ENCODE results near the gene RNF220. TPM values are rescaled to one million over a fixed set of nuclear protein-coding genes. Genes with fewer than 3 reads are reported as not detected.

Gene RNF220
- total and polyA plus RNA-seq, 4 donors, result 44.2 to 70.5 (median 52.8) TPM

- H3K27ac ChIP-seq (ENCODE audit: low read depth in 1 of 2, low read length in 2 of 2), result no peak overlapping the region
- H3K9me3 ChIP-seq (ENCODE audit: control insufficient read depth, low read length), result no peaks in the 10 kb centered on the region
- peaks cover 0 to 5% of the 10 kb centered on the region in 2 donors for H3K36me3 ChIP-seq (ENCODE audit: control insufficient read depth in 1 of 2, insufficient read depth in 2 of 2, low read length in 1 of 2)
- ATAC-seq (ENCODE audit: low FRiP score) (peak; percentile 92), DNase-seq (peak; percentile 80 to 93)
- WGBS, 2 donors, result 40 to 45% methylated on average over 7 of the region's 7 CpGs
- H3K4me3 ChIP-seq (ENCODE audit: low read length in 2 of 2), result no peak overlapping the region
- intact Hi-C loops (cut with DNase I), result loop anchor here (1.0 to 10.0 kb wide), 3 partner anchors 43 to 428 kb away; no protein-coding TSS in a partner anchor
- H3K27me3 ChIP-seq (ENCODE audit: control insufficient read depth in 1 of 2, insufficient read depth in 2 of 2, low read length in 1 of 2), result no peaks in the 10 kb centered on the region
- no peaks in the 10 kb centered on the region for H3K4me1 ChIP-seq (ENCODE audit: control insufficient read depth in 1 of 2, insufficient read depth in 2 of 2, low read length in 2 of 2)
Observed at GRCh38 chr1:44652445-44653106, 247.5 kb downstream of the RNF220 start.

GRCh38 chr1:44653107-44653964, 248.3 kb downstream of the RNF220 start:
- H3K4me3 ChIP-seq (ENCODE audit: low read length in 2 of 2), result no peak overlapping the region
- H3K4me1 ChIP-seq (ENCODE audit: control insufficient read depth in 1 of 2, insufficient read depth in 2 of 2, low read length in 2 of 2), result no peaks in the 10 kb centered on the region
- intact Hi-C loops (cut with DNase I), result loop anchor here (1.0 to 10.0 kb wide), 3 partner anchors 44 to 429 kb away; no protein-coding TSS in a partner anchor
- H3K27ac ChIP-seq (ENCODE audit: low read depth in 1 of 2, low read length in 2 of 2), result no peak overlapping the region
- no peak for ATAC-seq (ENCODE audit: low FRiP score)
- no peaks in the 10 kb centered on the region for H3K27me3 ChIP-seq (ENCODE audit: control insufficient read depth in 1 of 2, insufficient read depth in 2 of 2, low read length in 1 of 2)
- DNase-seq, result peak in 1 of 2 donors; percentile 61
- no peaks in the 10 kb centered on the region for H3K9me3 ChIP-seq (ENCODE audit: control insufficient read depth, low read length)
- WGBS, 2 donors, result 57 to 60% methylated on average over 11 of the region's 11 CpGs
- H3K36me3 ChIP-seq (ENCODE audit: control insufficient read depth in 1 of 2, insufficient read depth in 2 of 2, low read length in 1 of 2), result peaks cover 0 to 5% of the 10 kb centered on the region in 2 donors

- ATAC-seq (ENCODE audit: low FRiP score) (no peak), DNase-seq (no peak)
- Histone ChIP-seq H3K27ac (ENCODE audit: low read depth in 1 of 2, low read length in 2 of 2) (no peak overlapping the region), H3K4me3 (ENCODE audit: low read length in 2 of 2) (no peak overlapping the region), H3K36me3 (ENCODE audit: control insufficient read depth in 1 of 2, insufficient read depth in 2 of 2, low read length in 1 of 2) (peaks cover 0 to 4% of the 10 kb centered on the region in 2 donors), H3K4me1 (ENCODE audit: control insufficient read depth in 1 of 2, insufficient read depth in 2 of 2, low read length in 2 of 2) (no peaks in the 10 kb centered on the region), H3K9me3 (ENCODE audit: control insufficient read depth, low read length) (no peaks in the 10 kb centered on the region), H3K27me3 (ENCODE audit: control insufficient read depth in 1 of 2, insufficient read depth in 2 of 2, low read length in 1 of 2) (no peaks in the 10 kb centered on the region)
- intact Hi-C loops (cut with DNase I), result loop anchor here (10.0 kb wide), 2 partner anchors 280 to 430 kb away; no protein-coding TSS in a partner anchor
- 93 to 94% methylated on average over 35 of the region's 35 CpGs for WGBS, 2 donors
Observed at GRCh38 chr1:44654621-44655187, 249.6 kb downstream of the RNF220 start.

GRCh38 chr1:44655609-44656008, 250.6 kb downstream of the RNF220 start:
- 68 to 72% methylated on average over 5 of the region's 5 CpGs for WGBS, 2 donors
- no peak overlapping the region for H3K27ac ChIP-seq (ENCODE audit: low read depth in 1 of 2, low read length in 2 of 2)
- peaks cover 0 to 2% of the 10 kb centered on the region in 2 donors for H3K36me3 ChIP-seq (ENCODE audit: control insufficient read depth in 1 of 2, insufficient read depth in 2 of 2, low read length in 1 of 2)
- no peaks in the 10 kb centered on the region for H3K4me1 ChIP-seq (ENCODE audit: control insufficient read depth in 1 of 2, insufficient read depth in 2 of 2, low read length in 2 of 2)
- DNase-seq (peak in 1 of 2 donors; percentile 11), ATAC-seq (ENCODE audit: low FRiP score) (no peak)
- H3K27me3 ChIP-seq (ENCODE audit: control insufficient read depth in 1 of 2, insufficient read depth in 2 of 2, low read length in 1 of 2), result no peaks in the 10 kb centered on the region
- H3K4me3 ChIP-seq (ENCODE audit: low read length in 2 of 2), result no peak overlapping the region
- H3K9me3 ChIP-seq (ENCODE audit: control insufficient read depth, low read length), result no peaks in the 10 kb centered on the region
- intact Hi-C loops (cut with DNase I), result loop anchor here (10.0 kb wide), 2 partner anchors 281 to 431 kb away; no protein-coding TSS in a partner anchor

- Histone ChIP-seq H3K4me3 (ENCODE audit: low read length in 2 of 2) (no peak overlapping the region), H3K4me1 (ENCODE audit: control insufficient read depth in 1 of 2, insufficient read depth in 2 of 2, low read length in 2 of 2) (no peaks in the 10 kb centered on the region), H3K36me3 (ENCODE audit: control insufficient read depth in 1 of 2, insufficient read depth in 2 of 2, low read length in 1 of 2) (no peaks in the 10 kb centered on the region), H3K27me3 (ENCODE audit: control insufficient read depth in 1 of 2, insufficient read depth in 2 of 2, low read length in 1 of 2) (no peaks in the 10 kb centered on the region), H3K9me3 (ENCODE audit: control insufficient read depth, low read length) (no peaks in the 10 kb centered on the region), H3K27ac (ENCODE audit: low read depth in 1 of 2, low read length in 2 of 2) (no peak overlapping the region)
- ATAC-seq (ENCODE audit: low FRiP score), result no peak
- intact Hi-C loops (cut with DNase I), result loop anchor here (10.0 kb wide), 2 partner anchors 285 to 435 kb away; no protein-coding TSS in a partner anchor
- WGBS, 2 donors, result 95 to 96% methylated on average over 4 of the region's 4 CpGs
- DNase-seq, result no peak
Observed at GRCh38 chr1:44659566-44659965, 254.5 kb downstream of the RNF220 start.

GRCh38 chr1:44660176-44660575, 255.1 kb downstream of the RNF220 start:
- H3K27me3 ChIP-seq (ENCODE audit: control insufficient read depth in 1 of 2, insufficient read depth in 2 of 2, low read length in 1 of 2), result no peaks in the 10 kb centered on the region
- no peaks in the 10 kb centered on the region for H3K9me3 ChIP-seq (ENCODE audit: control insufficient read depth, low read length)
- no peak overlapping the region for H3K27ac ChIP-seq (ENCODE audit: low read depth in 1 of 2, low read length in 2 of 2)
- DNase-seq, result no peak
- ATAC-seq (ENCODE audit: low FRiP score), result peak; percentile 17
- H3K36me3 ChIP-seq (ENCODE audit: control insufficient read depth in 1 of 2, insufficient read depth in 2 of 2, low read length in 1 of 2), result no peaks in the 10 kb centered on the region
- no peak overlapping the region for H3K4me3 ChIP-seq (ENCODE audit: low read length in 2 of 2)
- no peaks in the 10 kb centered on the region for H3K4me1 ChIP-seq (ENCODE audit: control insufficient read depth in 1 of 2, insufficient read depth in 2 of 2, low read length in 2 of 2)
- 22 to 27% methylated on average over 9 of the region's 9 CpGs for WGBS, 2 donors
- intact Hi-C loops (cut with DNase I), result no loop called here

- no peaks in the 10 kb centered on the region for H3K9me3 ChIP-seq (ENCODE audit: control insufficient read depth, low read length)
- intact Hi-C loops (cut with DNase I), result no loop called here
- H3K4me3 ChIP-seq (ENCODE audit: low read length in 2 of 2), result no peak overlapping the region
- no peak for ATAC-seq (ENCODE audit: low FRiP score)
- H3K27ac ChIP-seq (ENCODE audit: low read depth in 1 of 2, low read length in 2 of 2), result no peak overlapping the region
- no peak for DNase-seq
- WGBS, 2 donors, result 88 to 89% methylated on average over 15 of the region's 15 CpGs
- H3K4me1 ChIP-seq (ENCODE audit: control insufficient read depth in 1 of 2, insufficient read depth in 2 of 2, low read length in 2 of 2), result no peaks in the 10 kb centered on the region
- H3K36me3 ChIP-seq (ENCODE audit: control insufficient read depth in 1 of 2, insufficient read depth in 2 of 2, low read length in 1 of 2), result no peaks in the 10 kb centered on the region
- H3K27me3 ChIP-seq (ENCODE audit: control insufficient read depth in 1 of 2, insufficient read depth in 2 of 2, low read length in 1 of 2), result no peaks in the 10 kb centered on the region
Observed at GRCh38 chr1:44661781-44662682, 257.0 kb downstream of the RNF220 start.

GRCh38 chr1:44662683-44663030, 257.6 kb downstream of the RNF220 start:
- ATAC-seq (ENCODE audit: low FRiP score), result no peak

More at GRCh38 chr1:44662683-44663030, 257.6 kb downstream of the RNF220 start:
- Histone ChIP-seq H3K4me1 (ENCODE audit: control insufficient read depth in 1 of 2, insufficient read depth in 2 of 2, low read length in 2 of 2) (no peaks in the 10 kb centered on the region), H3K27ac (ENCODE audit: low read depth in 1 of 2, low read length in 2 of 2) (no peak overlapping the region), H3K36me3 (ENCODE audit: control insufficient read depth in 1 of 2, insufficient read depth in 2 of 2, low read length in 1 of 2) (no peaks in the 10 kb centered on the region), H3K9me3 (ENCODE audit: control insufficient read depth, low read length) (no peaks in the 10 kb centered on the region), H3K27me3 (ENCODE audit: control insufficient read depth in 1 of 2, insufficient read depth in 2 of 2, low read length in 1 of 2) (no peaks in the 10 kb centered on the region), H3K4me3 (ENCODE audit: low read length in 2 of 2) (no peak overlapping the region)
- DNase-seq, result no peak
- intact Hi-C loops (cut with DNase I), result no loop called here
- WGBS, 2 donors, result 80 to 83% methylated on average over 5 of the region's 5 CpGs

Measured in aorta (tissue), 5 donors.